Measurements from ENCODE around the gene CCNI.
A peak's percentile ranks its signal among the peaks of the same experiment; 100 is the strongest.
"Not testable (repeated sequence)": the region's sequence is repeated elsewhere in the genome, so short reads cannot be mapped to it uniquely, and the experiment has no call there.

Gene CCNI

GRCh38 chr4:77080806-77081205 lies 5.0 kb upstream of the CCNI start:
- DNase-seq: not testable (repeated sequence)

GRCh38 chr4:77079281-77079680 lies 3.5 kb upstream of the CCNI start:
- no peak for DNase-seq

GRCh38 chr4:77078401-77078800 lies 2.6 kb upstream of the CCNI start:
- no peak for DNase-seq

GRCh38 chr4:77076889-77077635 lies 1.3 kb upstream of the CCNI start:
- no peak for DNase-seq

GRCh38 chr4:77074981-77075855 lies 571 bp downstream of the CCNI start:
- DNase-seq: peak; percentile 25

GRCh38 chr4:77074381-77074831 lies 1.4 kb downstream of the CCNI start:
- DNase-seq: peak; percentile 7

- DNase-seq: no peak
These were observed 1.8 kb downstream of the CCNI start for GRCh38 chr4:77073981-77074380.

- DNase-seq: no peak
These were observed 2.5 kb downstream of the CCNI start for GRCh38 chr4:77073106-77073809.

- DNase-seq: no peak
These were observed 3.5 kb downstream of the CCNI start for GRCh38 chr4:77072195-77072753.

- DNase-seq: not testable (repeated sequence)
These were observed 6.3 kb downstream of the CCNI start for GRCh38 chr4:77069514-77069913.

GRCh38 chr4:77065382-77065781 lies 10.4 kb downstream of the CCNI start:
- DNase-seq: no peak

- DNase-seq: no peak
These were observed 12.9 kb downstream of the CCNI start for GRCh38 chr4:77062856-77063255.

GRCh38 chr4:77052352-77052751 lies 23.4 kb downstream of the CCNI start:
- peak; percentile 3 for DNase-seq

- no peak for DNase-seq
These were observed 24.8 kb downstream of the CCNI start for GRCh38 chr4:77050962-77051361.

GRCh38 chr4:77047037-77047436 lies 28.8 kb downstream of the CCNI start:
- no peak for DNase-seq

GRCh38 chr4:77045490-77045889 lies 30.3 kb downstream of the CCNI start:
- DNase-seq: no peak

- DNase-seq: no peak
These were observed 31.2 kb downstream of the CCNI start for GRCh38 chr4:77044461-77045150.

- DNase-seq: no peak
These were observed 32.2 kb downstream of the CCNI start for GRCh38 chr4:77043507-77044136.

- DNase-seq: no peak
These were observed 34.7 kb downstream of the CCNI start for GRCh38 chr4:77040854-77041725.

- DNase-seq: no peak
These were observed 35.5 kb downstream of the CCNI start for GRCh38 chr4:77040270-77040669.

- DNase-seq: no peak
These were observed 36.0 kb downstream of the CCNI start for GRCh38 chr4:77039796-77040195.

All from NCI-H1105 treated with DMSO at 0.1 percent for 48 hours (cell line).